ENCODE data around the gene HDAC4.

Gene HDAC4

DNA sequence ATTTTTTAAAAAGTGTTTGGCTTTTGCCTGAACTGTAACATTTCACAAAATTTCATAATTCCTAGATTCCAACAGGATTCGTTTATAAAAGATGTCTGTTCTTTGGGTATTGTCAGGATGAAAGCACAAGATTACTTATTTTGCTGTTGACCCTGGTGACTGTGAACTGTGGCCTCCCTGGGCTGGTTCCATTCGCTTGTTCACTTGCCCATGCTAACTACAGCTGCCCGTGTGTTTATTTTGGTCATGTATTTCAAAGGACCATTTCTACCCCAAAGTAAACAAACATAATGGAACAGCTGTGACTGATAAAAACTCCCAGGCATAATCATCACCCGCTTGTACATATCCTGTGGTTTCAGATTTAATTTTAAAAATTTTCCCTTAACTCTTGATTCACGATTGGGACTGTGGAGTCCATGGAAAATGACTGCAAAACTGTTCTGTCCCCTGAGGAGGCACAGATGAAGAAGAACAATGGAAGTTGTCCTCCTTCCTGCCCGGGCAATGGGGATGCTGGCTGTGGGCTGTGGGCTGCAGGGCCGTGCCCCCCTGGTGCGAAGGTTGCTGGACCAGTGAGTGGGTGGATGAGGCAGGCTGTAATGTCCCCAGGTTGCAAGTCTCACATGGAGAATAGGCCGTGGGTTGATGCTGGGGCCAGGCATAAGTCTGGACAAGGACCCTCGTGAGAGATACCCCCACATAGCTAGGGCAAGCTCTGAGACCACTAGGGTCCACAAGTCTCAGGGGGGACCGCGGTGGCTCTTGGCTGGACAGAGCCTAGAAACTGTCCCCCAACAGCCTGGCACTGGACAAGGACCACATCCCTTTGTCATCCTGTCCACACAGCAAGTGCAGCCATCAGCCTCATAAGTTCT, 28.9 kb upstream of the HDAC4 start:
- no peak for DNase-seq (ENCODE audit: low read depth in 2 of 2, low spot score in 1 of 2)

DNA sequence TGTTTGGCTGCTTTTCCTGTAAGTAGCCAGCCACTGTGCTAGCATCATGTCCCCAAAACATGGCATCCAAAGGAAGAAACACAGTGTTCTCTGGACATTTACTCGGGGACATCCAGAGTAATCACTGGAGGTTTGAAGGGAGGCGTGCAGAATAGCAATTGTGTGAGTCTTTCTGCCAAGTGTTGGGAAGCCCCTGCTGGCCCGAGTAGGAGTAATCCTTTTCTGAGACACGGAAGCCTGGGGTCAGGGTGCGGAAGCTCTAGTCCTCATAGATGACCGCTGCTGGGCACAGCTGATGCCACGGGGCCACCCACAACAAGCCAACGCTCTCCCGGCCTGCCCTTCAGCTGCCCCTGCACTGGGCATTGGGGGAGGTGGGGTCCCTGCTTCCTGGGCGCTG, 24.8 kb upstream of the HDAC4 start:
- DNase-seq (ENCODE audit: low read depth in 2 of 2, low spot score in 1 of 2): no peak

DNA sequence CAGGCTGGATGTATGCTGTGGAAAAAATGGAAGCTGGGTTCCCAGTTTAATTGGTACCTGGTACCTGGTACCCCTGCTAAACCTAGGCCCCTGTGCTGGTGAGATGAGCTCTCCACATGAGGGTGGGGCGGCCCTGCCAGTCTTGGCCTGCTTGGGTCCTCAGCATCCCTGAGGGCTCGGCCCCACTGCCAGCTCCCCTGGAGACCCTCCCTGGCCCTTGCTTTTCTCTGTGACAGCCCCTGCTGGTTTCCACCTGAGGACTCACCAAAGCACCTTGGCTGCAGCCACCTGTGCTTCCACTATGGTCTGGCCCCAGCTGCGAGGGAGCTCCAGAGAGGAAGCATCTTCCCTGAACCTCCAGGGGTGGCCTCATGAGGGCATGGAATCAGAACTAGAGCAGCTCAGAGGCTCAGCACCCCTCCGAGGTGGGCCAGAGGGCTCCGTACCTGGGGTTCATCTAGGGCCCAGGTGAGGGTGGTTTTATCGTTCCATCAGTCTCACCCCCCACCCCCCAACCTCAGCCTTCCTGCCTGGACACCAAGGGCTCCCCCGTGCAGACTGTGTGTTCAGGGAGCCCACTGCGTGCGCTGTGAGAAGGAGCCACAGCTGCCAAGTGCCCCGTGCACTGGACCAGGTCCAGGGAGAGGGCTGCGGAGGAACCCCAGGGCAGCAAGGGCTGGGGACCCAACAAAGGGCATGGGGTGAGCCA, 23.7 kb upstream of the HDAC4 start:
- DNase-seq (ENCODE audit: low read depth in 2 of 2, low spot score in 1 of 2): no peak

DNA sequence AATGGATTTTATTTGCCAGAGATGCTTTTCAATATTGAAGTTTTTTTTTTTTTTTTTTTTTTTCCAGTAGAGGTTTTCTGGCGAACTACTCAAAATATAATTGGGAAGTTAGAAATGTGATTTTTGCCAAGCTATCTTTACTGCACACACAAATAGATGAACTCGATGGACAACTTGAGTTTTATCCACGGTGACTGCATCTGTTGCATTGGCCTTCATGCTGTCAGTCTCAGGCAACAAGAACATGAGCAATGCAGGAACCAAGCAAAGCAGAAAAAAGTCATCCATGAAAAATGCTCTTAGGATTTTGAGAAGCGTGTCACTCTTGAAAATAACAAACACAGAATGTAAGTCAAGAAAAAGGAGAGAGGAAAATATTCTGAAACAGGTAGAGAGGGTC, 22.7 kb upstream of the HDAC4 start:
- DNase-seq (ENCODE audit: low read depth in 2 of 2, low spot score in 1 of 2): no peak

DNA sequence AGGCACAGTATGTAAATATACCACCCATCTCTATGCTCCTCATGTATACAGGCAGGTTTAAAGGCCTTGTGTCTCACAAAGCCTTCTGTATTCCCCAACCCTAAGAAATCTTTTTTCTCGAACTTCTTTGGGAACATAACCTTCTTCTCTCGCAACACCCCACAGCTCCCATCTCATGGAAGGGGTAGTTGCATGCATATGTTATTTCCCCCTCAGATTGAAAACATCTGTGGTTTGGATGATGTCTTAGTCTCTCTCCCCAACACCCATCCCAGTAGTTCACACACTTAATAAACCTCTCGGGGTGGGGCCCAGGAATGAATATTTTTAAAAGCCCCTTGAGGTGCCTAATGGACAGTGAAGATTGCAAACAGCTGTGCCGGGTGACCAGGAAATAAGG, 21.0 kb upstream of the HDAC4 start:
- DNase-seq (ENCODE audit: low read depth in 2 of 2, low spot score in 1 of 2): no peak

DNA sequence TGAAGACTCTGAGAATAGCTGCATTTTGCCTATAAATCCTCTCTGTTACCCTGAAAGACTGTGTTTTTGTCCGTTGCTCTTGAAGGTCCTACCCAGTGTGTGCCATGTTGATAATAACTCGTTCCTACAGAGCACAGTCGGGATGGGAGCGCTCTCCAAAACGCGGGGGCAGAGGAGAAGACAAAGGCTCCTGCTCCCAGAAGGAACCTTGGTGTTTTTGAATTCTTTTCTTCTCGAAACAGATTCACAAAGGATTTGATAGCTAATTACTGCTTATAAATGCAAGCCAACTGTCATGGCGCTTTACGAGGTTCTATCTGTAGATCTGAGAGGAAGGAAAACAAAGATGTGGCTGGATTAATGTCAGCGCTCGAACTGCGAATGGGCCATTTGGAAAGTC, 19.3 kb upstream of the HDAC4 start:
- no peak for DNase-seq (ENCODE audit: low read depth in 2 of 2, low spot score in 1 of 2)

DNA sequence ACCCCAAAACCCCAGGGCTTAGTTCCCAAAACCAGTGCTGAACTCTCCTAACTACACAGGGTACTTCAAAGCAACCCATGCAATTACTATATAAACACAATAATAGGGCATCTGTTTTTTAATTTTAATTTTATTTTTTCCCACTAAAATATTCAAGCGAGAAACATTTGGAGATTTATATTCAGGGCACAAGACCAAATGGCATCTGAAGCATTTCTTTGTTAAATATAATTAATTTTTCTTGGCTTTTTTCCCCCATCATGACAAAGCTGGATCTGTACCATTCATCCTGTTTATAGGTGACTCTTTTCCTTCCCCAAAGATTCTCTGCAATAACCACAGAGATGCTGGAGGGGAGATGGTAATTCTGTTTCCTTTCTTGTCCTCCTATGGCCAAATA, 18.1 kb upstream of the HDAC4 start:
- no peak for DNase-seq (ENCODE audit: low read depth in 2 of 2, low spot score in 1 of 2)

DNA sequence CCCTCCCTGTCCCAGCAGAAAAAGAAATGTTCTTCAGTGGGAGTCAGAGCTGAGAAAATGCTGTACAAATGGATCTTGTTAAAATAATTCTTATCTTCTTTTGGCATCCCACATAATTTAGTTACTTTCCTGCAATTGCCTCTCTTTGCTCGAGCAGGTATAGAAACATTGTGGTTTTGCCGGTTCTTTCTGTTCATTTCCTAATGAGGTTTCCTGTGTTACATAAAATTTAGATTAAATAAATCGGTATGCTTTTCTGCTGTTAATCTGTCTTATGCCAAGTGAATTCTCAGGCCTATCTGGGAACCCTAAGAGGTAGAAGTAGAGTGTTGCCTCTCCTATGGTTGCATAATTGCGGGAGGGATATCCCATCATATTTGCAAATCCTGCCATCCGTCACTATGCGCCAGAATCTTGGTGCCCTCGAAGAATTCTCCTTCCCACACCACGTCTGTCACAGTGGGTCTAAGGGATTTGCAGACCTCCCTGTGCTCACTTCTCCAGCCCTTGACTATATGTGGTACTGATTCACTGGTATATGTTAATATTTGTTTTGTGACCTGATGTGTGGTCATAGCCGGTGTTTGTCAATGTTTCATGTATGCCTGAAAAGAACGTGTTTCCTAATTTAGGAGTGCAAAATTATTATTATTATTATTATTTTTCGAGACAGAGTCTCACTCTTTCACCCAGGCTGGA, 12.2 kb upstream of the HDAC4 start:
- no peak for DNase-seq (ENCODE audit: low read depth in 2 of 2, low spot score in 1 of 2)

DNA sequence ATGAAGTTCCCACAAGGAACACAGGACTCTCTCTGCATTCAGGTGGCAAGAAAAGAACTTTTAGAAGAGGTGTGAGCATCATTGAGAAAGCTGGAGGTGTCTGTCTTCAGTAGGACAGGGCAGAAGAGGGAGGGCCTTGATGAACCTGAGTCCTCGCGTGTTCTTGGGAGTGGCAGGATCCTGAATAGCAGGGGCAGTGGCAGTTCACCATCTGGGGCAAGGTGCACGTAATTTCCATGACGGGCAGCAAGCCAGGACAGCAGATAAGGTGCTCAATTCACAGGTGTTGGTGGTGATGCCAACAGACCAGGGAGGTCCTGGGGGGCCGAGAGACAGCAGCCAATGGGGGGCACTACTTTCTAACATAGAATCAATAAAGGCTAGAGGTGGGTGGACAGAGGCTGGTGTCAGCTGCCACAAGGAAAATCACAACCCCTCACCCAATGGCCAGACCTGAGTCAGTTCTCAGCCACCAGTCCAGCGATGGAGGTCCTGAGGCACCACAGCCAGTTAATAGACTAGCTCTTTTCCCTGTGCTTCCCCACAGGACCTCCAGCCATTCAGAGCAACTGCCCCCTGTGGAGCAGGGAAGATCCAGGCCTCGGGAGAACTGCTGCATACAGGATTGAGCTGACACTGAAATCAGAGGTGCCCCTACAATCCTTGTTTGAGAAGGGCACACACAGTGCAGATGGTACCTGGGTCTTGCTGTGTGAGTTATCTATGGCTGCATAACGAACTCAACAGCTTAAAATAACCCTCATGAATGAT, 10.9 kb upstream of the HDAC4 start:
- no peak for DNase-seq (ENCODE audit: low read depth in 2 of 2, low spot score in 1 of 2)

DNA sequence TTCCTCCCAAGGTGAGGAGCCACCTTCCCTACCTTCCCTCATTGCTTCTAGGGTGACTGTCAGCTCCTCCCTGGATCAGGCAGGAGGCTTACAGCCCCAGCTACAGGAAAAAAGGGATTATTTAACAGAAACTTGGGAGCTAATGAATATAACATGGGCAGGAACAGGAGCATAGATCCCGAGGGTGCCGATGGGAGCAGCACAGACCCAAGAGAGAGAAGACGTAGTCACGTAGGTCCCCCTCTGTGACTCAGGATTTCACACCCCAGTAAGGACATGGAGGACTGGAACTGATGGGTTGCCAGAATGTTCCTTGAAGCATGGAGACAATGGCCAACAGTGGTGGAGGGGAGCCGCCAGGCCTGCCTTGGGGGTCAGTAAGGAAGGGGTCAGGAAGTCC, 10.3 kb upstream of the HDAC4 start:
- DNase-seq (ENCODE audit: low read depth in 2 of 2, low spot score in 1 of 2): no peak

DNA sequence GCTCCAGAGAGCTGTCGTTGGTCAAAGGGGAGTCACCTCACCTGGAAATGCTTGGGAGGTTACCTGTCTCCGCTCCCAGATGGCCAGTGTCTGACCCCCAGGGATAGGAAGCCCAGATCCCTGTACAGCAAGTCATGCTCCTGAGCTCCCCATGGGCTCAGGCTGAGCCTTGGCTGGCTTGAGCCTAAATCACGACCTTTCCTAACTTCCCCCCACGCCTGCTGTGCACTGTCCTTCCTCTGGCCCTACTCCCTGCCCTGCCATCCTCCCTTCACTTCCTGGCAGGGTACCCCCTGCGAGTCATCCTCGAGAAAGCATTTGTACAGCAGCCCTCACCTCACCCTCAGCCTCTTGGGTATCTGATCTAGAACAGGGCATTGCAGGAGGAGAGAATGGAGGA, 9.2 kb upstream of the HDAC4 start:
- DNase-seq (ENCODE audit: low read depth in 2 of 2, low spot score in 1 of 2): no peak

DNA sequence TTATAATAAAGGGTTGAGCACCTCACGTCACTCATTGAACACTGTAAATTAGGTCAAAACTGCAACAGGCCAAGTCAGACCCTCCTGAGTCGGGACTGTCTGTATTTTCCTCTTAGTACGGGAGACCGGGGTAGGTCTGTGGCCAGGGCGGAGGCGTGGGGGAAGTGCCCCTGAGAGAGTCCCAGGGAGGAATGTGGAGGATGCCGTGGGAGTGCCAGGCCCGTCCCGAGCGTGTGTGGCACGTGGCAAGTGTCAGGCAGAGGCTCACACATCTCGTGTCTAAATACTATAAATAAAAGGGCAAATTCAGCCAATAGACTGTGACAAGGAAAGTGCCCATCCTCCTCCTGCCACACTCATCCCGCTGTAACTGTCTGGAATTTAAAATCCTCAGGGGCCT, 6.3 kb upstream of the HDAC4 start:
- no peak for DNase-seq (ENCODE audit: low read depth in 2 of 2, low spot score in 1 of 2)

DNA sequence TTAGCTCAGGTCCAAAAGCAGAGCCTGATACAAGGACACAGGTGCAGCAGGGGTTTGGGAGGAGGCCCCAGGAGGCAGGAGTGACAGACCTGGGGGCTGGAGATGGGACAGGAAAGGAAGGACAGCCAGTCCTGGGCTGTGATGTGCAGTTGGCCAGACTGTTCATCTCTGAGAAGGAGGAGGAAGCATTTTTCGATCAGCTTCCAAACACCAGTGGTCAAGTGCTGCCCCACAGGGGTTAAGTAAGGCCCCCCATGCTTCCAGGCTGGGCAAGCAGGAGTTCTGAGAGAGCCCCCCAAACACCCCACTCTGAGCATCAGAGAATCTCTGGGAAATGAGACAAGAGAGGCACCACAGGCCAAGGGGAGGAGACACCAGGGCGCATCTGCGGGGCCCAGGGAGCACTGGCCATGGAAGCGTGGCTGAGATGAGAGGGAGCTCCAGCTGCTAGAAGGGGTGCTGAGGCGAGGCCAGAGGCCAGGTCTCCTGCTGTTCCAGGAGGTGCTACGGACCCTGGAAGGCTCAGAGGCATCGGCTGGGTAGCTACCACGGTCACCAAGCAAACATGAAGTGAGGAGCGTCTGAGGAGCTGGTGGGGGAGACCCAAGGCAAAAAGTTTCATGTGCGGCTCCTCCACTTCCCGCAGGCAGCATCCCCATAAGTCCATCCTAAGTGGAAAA, 5.6 kb upstream of the HDAC4 start:
- DNase-seq (ENCODE audit: low read depth in 2 of 2, low spot score in 1 of 2): no peak

DNA sequence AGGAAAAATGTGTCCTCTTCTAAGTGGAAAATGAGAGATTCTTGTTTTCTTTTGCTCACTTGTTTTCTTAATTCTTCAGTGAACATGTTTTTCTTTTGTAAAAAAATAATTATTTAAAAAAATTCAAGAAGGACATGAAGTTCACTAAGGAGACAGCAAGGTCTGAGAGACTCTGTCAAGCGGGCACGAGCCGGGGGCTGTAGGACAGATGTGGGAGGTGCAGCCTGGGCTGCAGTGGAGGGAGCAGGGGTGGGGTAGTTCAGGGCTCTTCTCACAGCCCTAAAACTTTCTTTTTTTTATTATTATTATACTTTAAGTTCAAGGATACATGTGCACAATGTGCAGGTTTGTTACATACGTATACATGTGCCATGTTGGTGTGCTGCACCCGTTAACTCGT, 4.3 kb upstream of the HDAC4 start:
- DNase-seq (ENCODE audit: low read depth in 2 of 2, low spot score in 1 of 2): no peak

DNA sequence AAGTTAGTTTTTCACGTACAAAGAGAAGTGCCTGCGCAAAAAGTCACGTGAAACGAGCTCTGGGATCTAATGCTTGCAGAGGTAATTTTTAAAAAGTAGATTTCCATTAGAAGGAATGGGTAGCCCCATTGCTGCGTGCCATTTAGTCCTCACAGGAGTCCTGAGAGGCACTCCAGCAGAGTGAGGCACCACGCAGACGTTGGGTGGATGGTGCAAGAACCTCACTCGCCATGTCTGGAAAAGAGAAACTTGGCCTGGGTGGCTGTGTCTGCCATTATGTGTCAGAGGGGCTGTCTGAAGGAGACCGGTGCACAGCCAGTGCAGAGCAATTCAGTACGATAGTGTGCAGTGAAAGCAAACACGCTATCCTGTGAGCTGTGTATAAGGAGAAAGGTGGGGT, 1.8 kb upstream of the HDAC4 start:
- DNase-seq (ENCODE audit: low read depth in 2 of 2, low spot score in 1 of 2): no peak

DNA sequence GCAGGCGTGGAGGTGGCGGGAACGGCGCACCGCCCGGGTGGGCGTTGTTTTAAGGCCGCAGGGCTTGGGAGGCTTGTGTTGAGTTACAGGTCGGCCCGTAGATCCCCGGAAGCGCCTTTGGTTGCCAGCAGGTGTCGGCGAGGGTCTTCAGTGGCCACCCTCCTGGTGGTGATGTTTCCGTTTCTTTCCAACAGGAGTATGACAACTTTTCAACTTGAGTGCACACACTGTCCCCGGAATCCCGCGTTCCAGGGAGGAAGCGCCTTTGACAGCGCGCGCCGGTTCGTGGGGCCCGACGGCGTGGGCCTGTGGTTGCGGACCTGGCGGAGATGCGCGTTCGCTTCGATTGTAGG, 1.0 kb upstream of the HDAC4 start:
- peak in 1 of 2 donors; percentile 22 for DNase-seq (ENCODE audit: low read depth in 2 of 2, low spot score in 1 of 2)

DNA sequence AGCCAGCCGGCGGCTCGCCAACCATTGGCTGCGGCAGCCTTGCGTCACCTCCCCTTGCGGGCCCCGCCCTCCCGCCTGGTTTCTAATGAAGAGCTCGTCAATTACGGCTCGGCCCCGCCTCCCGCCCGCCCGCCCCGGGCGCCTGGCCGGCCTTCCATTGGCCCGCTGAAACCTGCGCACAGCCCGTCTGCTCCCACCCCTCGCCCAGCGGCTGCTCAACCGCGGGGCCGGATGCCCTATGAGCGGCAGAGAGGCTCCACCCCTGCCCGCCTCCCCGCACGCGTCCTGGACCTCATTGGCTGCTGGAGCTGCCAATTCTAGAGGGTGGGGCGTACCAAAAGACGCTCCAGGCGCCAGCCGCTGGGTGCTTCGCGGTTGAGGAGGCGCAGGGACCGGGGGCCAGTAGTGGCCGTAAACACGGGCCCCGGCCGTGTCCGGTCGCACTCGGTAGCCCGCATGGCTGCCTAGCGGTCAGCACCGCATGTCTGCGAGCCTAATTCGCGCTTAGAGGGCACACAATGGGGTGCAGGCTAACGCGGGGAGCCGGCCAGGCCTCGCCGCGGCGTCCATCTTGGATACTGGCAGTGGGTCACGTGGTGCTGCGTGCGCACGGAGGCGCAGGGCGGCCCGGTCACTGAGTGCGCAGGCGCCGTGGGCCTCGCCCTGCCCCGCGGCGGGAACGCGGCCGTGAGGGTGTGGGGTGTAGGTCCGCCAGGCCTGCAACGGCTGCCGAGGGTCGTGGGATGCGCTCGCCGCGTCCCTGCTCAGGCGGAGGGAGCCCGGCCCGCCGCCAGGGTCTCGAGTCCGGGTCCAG, 454 bp upstream of the HDAC4 start:
- DNase-seq (ENCODE audit: low read depth in 2 of 2, low spot score in 1 of 2): peak; percentile 93 to 99

DNA sequence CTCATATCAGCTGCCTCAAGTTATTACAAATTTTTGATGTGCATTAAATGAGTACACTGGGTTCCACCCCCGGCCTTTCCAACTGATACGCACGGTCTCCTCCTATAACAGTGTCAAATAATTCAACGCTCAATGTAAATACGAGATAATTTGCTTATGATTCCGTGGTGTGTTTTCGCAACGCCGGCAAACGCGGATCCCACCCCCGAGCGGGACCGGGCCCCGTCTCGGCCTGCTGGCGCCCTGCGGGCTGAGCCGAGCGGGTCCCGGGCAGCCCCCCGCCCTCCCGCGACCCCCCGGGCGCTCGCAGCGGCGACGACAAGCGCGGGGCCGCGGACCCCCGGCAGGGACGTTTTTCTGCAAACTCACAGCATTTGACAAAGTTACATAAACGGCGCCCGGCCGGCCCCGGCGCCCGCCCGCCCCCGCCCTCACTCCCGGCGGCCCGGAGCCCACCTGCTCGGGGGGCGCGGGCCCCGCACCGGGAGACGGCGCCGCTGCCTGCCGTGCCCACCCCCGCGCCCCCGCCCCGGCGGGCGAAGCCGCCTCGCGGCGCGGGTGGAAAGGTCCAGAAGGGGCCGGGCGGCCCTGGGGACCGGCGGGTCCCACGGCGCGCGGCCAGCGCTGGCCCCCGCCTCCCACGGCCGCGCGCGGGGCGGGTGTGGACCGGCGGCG, 762 bp downstream of the HDAC4 start:
- DNase-seq (ENCODE audit: low read depth in 2 of 2, low spot score in 1 of 2): no peak

DNA sequence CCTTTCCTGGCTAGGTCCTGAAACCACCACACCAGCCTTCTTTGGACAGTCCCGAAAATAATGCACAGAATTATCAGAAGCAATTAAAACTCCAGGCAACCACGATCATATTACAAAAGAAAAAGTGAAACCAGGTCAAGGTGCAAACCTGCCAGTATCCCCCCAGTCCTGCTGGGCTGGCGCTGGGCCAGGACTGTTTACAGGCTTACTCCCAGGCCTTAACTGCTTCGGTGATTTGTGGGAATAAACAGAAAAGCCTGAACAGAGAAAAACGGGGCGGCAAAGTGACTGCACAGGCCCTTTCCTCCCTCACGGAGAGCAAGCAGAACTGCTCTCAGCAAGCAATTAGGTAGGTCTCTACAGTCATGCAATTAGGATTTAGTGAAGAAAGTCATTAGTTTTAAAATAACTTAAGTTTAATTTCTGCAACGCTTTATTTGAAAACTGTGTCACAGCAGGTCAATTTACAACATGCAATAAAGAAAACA, 1.3 kb downstream of the HDAC4 start:
- peak in 1 of 2 donors; percentile 24 for DNase-seq (ENCODE audit: low read depth in 2 of 2, low spot score in 1 of 2)
